ENCODE data around the gene PNKD. TPM values are rescaled to one million over a fixed set of nuclear protein-coding genes. Genes with fewer than 3 reads are reported as not detected.
A peak's percentile ranks its signal among the peaks of the same experiment; 100 is the strongest.

PNKD gene
- total RNA-seq, 1 donor from 2014 or later: 39.1 TPM

DNA sequence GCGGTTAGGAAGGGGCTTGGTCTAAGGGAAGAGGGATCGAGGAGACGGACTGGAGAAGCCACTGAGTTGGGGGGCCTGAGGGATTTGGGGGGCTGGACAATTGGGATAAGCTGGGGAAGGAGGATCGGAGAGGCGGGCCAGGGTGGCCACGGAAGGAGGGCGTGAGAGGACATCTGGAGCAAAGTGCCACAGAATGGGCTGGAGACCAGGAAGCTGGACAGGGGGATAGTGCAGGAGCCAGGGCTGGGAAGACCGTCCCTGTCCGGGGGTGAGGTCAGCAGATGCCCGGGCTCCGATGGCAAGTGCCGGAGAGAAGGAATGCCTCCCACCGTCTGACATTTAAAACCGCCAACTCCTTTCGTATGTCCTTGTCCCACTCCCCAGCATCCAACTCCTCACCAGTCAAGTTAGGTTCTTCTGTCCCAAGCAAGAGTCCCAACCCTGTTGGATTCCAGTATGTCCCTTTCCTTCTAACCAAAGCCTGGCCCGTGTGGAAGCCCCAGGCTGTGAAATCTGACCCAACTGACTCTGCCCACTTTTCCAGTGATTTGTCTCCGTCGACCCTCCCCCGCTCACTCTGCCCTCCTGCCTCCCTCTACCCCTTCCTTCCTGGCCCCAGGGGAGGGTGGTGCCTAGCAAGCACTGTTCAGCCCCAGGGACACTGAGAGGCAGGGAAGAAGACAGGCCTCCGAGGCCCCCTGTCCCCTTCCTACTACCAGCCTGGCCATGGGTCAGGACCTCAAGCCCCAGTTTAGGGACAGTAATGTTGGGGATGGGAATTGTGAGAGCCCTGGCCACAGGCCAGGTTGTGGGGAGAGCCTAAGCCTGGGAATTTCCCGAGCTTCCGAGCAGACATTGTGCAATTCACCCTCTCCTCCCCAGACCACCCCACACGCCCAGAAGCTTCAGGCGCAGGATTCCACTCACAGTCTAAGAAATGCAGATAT is 53.5 kb downstream of the PNKD start:
- Histone ChIP-seq H3K4me1 (ENCODE audit: control insufficient read depth in 3 of 3, insufficient read depth in 3 of 3, low read length in 3 of 3) (peaks cover 12 to 23% (median 15%) of the 10 kb centered on the region in 3 donors), H3K27me3 (ENCODE audit: control insufficient read depth in 3 of 3, insufficient read depth in 3 of 3, low read length in 3 of 3) (no peaks in the 10 kb centered on the region), H3K27ac (ENCODE audit: low read depth, low read length) (peak overlapping the region; percentile 70), H3K9me3 (ENCODE audit: control insufficient read depth in 3 of 3, low read length in 3 of 3) (no peaks in the 10 kb centered on the region), H3K36me3 (ENCODE audit: control insufficient read depth in 3 of 3, insufficient read depth in 3 of 3, low read length in 3 of 3) (no peaks in the 10 kb centered on the region), H3K9ac (ENCODE audit: low read depth in 1 of 3, low read length in 3 of 3) (peak overlapping the region; percentile 8 to 57 (median 53)), H3K4me3 (ENCODE audit: low read length in 3 of 3) (peak overlapping the region; percentile 59 to 72 (median 70))

DNA sequence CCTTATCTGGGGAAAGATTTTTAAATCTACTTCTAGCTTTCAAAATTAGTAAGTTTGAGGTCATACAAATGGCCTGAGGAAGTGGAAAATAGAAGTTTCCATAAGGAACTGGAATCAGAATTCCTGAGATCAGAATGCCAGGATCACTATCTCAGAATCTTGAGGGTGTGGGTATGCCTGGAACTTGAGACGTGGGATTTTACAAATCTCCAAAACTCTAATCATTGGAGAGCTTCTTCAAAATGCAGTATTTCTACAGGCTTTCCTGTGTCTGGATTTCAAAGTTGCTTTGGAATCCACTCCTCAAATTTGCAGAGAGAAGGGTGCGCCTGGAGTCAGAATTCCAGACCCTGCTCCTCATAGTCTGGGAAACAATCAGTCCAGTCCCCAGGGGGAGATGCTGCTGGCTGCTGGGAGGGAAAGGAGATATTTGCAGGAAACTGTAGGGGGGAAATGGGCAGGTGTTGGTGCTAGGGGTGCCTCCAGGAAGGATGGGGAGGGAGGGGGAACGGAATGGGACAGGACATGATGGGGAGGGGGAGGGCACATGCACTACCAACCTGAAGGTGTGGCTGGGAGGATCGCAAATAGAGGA is 55.3 kb downstream of the PNKD start:
- H3K9ac ChIP-seq (ENCODE audit: low read depth in 1 of 3, low read length in 3 of 3): no peak overlapping the region
- H3K27ac ChIP-seq (ENCODE audit: low read depth, low read length): no peak overlapping the region
- no peak overlapping the region for H3K4me3 ChIP-seq (ENCODE audit: low read length in 3 of 3)
- no peaks in the 10 kb centered on the region for H3K9me3 ChIP-seq (ENCODE audit: control insufficient read depth in 3 of 3, low read length in 3 of 3)
- H3K36me3 ChIP-seq (ENCODE audit: control insufficient read depth in 3 of 3, insufficient read depth in 3 of 3, low read length in 3 of 3): no peaks in the 10 kb centered on the region
- H3K4me1 ChIP-seq (ENCODE audit: control insufficient read depth in 3 of 3, insufficient read depth in 3 of 3, low read length in 3 of 3): peaks cover 12 to 29% (median 15%) of the 10 kb centered on the region in 3 donors
- no peaks in the 10 kb centered on the region for H3K27me3 ChIP-seq (ENCODE audit: control insufficient read depth in 3 of 3, insufficient read depth in 3 of 3, low read length in 3 of 3)

GRCh38 chr2:218326315-218326714 is 56.0 kb downstream of the PNKD start:
- Histone ChIP-seq H3K4me3 (ENCODE audit: low read length in 3 of 3) (no peak overlapping the region), H3K9me3 (ENCODE audit: control insufficient read depth in 3 of 3, low read length in 3 of 3) (no peaks in the 10 kb centered on the region), H3K36me3 (ENCODE audit: control insufficient read depth in 3 of 3, insufficient read depth in 3 of 3, low read length in 3 of 3) (no peaks in the 10 kb centered on the region), H3K4me1 (ENCODE audit: control insufficient read depth in 3 of 3, insufficient read depth in 3 of 3, low read length in 3 of 3) (peaks cover 12 to 29% (median 15%) of the 10 kb centered on the region in 3 donors), H3K27ac (ENCODE audit: low read depth, low read length) (no peak overlapping the region), H3K9ac (ENCODE audit: low read depth in 1 of 3, low read length in 3 of 3) (no peak overlapping the region), H3K27me3 (ENCODE audit: control insufficient read depth in 3 of 3, insufficient read depth in 3 of 3, low read length in 3 of 3) (no peaks in the 10 kb centered on the region)

GRCh38 chr2:218327451-218328210 is 57.3 kb downstream of the PNKD start:
- Histone ChIP-seq H3K4me1 (ENCODE audit: control insufficient read depth in 3 of 3, insufficient read depth in 3 of 3, low read length in 3 of 3) (peaks cover 7 to 23% (median 9%) of the 10 kb centered on the region in 3 donors), H3K27me3 (ENCODE audit: control insufficient read depth in 3 of 3, insufficient read depth in 3 of 3, low read length in 3 of 3) (no peaks in the 10 kb centered on the region), H3K9ac (ENCODE audit: low read depth in 1 of 3, low read length in 3 of 3) (no peak overlapping the region), H3K4me3 (ENCODE audit: low read length in 3 of 3) (no peak overlapping the region), H3K27ac (ENCODE audit: low read depth, low read length) (no peak overlapping the region), H3K9me3 (ENCODE audit: control insufficient read depth in 3 of 3, low read length in 3 of 3) (no peaks in the 10 kb centered on the region), H3K36me3 (ENCODE audit: control insufficient read depth in 3 of 3, insufficient read depth in 3 of 3, low read length in 3 of 3) (no peaks in the 10 kb centered on the region)

DNA sequence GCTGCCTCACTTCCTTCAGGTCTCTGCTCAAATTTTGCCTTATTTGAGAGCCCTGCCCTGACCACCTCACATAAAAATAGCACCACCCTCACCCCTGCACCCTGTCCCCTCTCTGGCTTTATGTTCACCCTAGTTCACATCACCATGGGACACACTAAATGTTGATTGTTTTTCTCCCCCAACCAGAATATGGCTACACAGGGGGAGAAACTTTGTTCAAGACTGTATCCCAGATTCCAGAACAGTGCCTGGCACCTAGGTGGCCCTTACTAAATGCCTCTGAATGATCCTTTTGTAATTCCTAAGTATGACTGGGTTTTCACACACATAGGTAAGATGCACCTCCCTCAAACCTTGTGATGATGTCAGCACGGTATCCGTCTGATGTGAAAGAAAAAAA is 58.0 kb downstream of the PNKD start:
- Histone ChIP-seq H3K27ac (ENCODE audit: low read depth, low read length) (no peak overlapping the region), H3K27me3 (ENCODE audit: control insufficient read depth in 3 of 3, insufficient read depth in 3 of 3, low read length in 3 of 3) (no peaks in the 10 kb centered on the region), H3K4me1 (ENCODE audit: control insufficient read depth in 3 of 3, insufficient read depth in 3 of 3, low read length in 3 of 3) (peaks cover 7 to 21% (median 8%) of the 10 kb centered on the region in 3 donors), H3K36me3 (ENCODE audit: control insufficient read depth in 3 of 3, insufficient read depth in 3 of 3, low read length in 3 of 3) (no peaks in the 10 kb centered on the region), H3K9me3 (ENCODE audit: control insufficient read depth in 3 of 3, low read length in 3 of 3) (no peaks in the 10 kb centered on the region), H3K9ac (ENCODE audit: low read depth in 1 of 3, low read length in 3 of 3) (no peak overlapping the region), H3K4me3 (ENCODE audit: low read length in 3 of 3) (no peak overlapping the region)

GRCh38 chr2:218329027-218329825 is 58.9 kb downstream of the PNKD start:
- H3K9me3 ChIP-seq (ENCODE audit: control insufficient read depth in 3 of 3, low read length in 3 of 3): no peaks in the 10 kb centered on the region
- H3K4me1 ChIP-seq (ENCODE audit: control insufficient read depth in 3 of 3, insufficient read depth in 3 of 3, low read length in 3 of 3): peaks cover 0 to 13% (median 0%) of the 10 kb centered on the region in 3 donors
- H3K27me3 ChIP-seq (ENCODE audit: control insufficient read depth in 3 of 3, insufficient read depth in 3 of 3, low read length in 3 of 3): no peaks in the 10 kb centered on the region
- no peak overlapping the region for H3K4me3 ChIP-seq (ENCODE audit: low read length in 3 of 3)
- H3K36me3 ChIP-seq (ENCODE audit: control insufficient read depth in 3 of 3, insufficient read depth in 3 of 3, low read length in 3 of 3): no peaks in the 10 kb centered on the region
- H3K9ac ChIP-seq (ENCODE audit: low read depth in 1 of 3, low read length in 3 of 3): no peak overlapping the region
- H3K27ac ChIP-seq (ENCODE audit: low read depth, low read length): no peak overlapping the region

- no peak overlapping the region for H3K9ac ChIP-seq (ENCODE audit: low read depth in 1 of 3, low read length in 3 of 3)
- H3K27ac ChIP-seq (ENCODE audit: low read depth, low read length): no peak overlapping the region
- peaks cover 0 to 9% (median 0%) of the 10 kb centered on the region in 3 donors for H3K4me1 ChIP-seq (ENCODE audit: control insufficient read depth in 3 of 3, insufficient read depth in 3 of 3, low read length in 3 of 3)
- no peaks in the 10 kb centered on the region for H3K27me3 ChIP-seq (ENCODE audit: control insufficient read depth in 3 of 3, insufficient read depth in 3 of 3, low read length in 3 of 3)
- no peaks in the 10 kb centered on the region for H3K36me3 ChIP-seq (ENCODE audit: control insufficient read depth in 3 of 3, insufficient read depth in 3 of 3, low read length in 3 of 3)
- no peaks in the 10 kb centered on the region for H3K9me3 ChIP-seq (ENCODE audit: control insufficient read depth in 3 of 3, low read length in 3 of 3)
- H3K4me3 ChIP-seq (ENCODE audit: low read length in 3 of 3): no peak overlapping the region
Observed at GRCh38 chr2:218329826-218330593, 59.7 kb downstream of the PNKD start.

DNA sequence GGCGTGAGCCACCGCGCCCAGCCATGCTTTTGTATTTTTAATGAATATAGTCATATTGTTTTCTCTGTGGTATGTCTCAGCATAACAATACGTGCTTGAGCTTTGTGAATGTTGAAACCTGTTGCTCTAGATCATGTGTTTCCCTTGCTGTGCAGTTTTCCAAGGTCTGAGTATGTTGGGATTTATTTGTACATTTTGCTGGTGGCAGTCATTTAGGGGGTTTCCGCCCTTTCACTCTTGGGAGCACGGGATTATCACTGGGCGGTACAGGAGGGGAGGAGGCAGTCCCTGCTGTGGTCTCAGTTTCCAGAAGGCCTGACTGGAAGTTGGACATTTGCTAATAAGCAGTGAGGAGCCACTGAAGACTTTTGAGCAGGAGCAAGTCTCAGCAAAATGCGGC is 61.4 kb downstream of the PNKD start:
- no peaks in the 10 kb centered on the region for H3K36me3 ChIP-seq (ENCODE audit: control insufficient read depth in 3 of 3, insufficient read depth in 3 of 3, low read length in 3 of 3)
- no peak overlapping the region for H3K4me3 ChIP-seq (ENCODE audit: low read length in 3 of 3)
- no peak overlapping the region for H3K9ac ChIP-seq (ENCODE audit: low read depth in 1 of 3, low read length in 3 of 3)
- H3K27me3 ChIP-seq (ENCODE audit: control insufficient read depth in 3 of 3, insufficient read depth in 3 of 3, low read length in 3 of 3): no peaks in the 10 kb centered on the region
- H3K9me3 ChIP-seq (ENCODE audit: control insufficient read depth in 3 of 3, low read length in 3 of 3): no peaks in the 10 kb centered on the region
- peaks cover 0 to 9% (median 0%) of the 10 kb centered on the region in 3 donors for H3K4me1 ChIP-seq (ENCODE audit: control insufficient read depth in 3 of 3, insufficient read depth in 3 of 3, low read length in 3 of 3)
- H3K27ac ChIP-seq (ENCODE audit: low read depth, low read length): peak overlapping the region; percentile 66

- H3K4me3 ChIP-seq (ENCODE audit: low read length in 3 of 3): no peak overlapping the region
- H3K27me3 ChIP-seq (ENCODE audit: control insufficient read depth in 3 of 3, insufficient read depth in 3 of 3, low read length in 3 of 3): no peaks in the 10 kb centered on the region
- H3K27ac ChIP-seq (ENCODE audit: low read depth, low read length): peak overlapping the region; percentile 66
- H3K36me3 ChIP-seq (ENCODE audit: control insufficient read depth in 3 of 3, insufficient read depth in 3 of 3, low read length in 3 of 3): no peaks in the 10 kb centered on the region
- H3K4me1 ChIP-seq (ENCODE audit: control insufficient read depth in 3 of 3, insufficient read depth in 3 of 3, low read length in 3 of 3): peaks cover 0 to 9% (median 0%) of the 10 kb centered on the region in 3 donors
- H3K9me3 ChIP-seq (ENCODE audit: control insufficient read depth in 3 of 3, low read length in 3 of 3): no peaks in the 10 kb centered on the region
- no peak overlapping the region for H3K9ac ChIP-seq (ENCODE audit: low read depth in 1 of 3, low read length in 3 of 3)
Observed at GRCh38 chr2:218332288-218332687, 62.0 kb downstream of the PNKD start.

Measured in skeletal muscle tissue (tissue), 4 donors.